ENCODE results near the gene TRIM46. TPM values are rescaled to one million over a fixed set of nuclear protein-coding genes. Genes with fewer than 3 reads are reported as not detected.

The TRIM46 gene
- total and polyA plus RNA-seq, 2 of the 13 experiments (the other 11 are each of a cell fraction or from before 2014, with no cell fraction given), result 0.04 to 0.09 TPM

DNA sequence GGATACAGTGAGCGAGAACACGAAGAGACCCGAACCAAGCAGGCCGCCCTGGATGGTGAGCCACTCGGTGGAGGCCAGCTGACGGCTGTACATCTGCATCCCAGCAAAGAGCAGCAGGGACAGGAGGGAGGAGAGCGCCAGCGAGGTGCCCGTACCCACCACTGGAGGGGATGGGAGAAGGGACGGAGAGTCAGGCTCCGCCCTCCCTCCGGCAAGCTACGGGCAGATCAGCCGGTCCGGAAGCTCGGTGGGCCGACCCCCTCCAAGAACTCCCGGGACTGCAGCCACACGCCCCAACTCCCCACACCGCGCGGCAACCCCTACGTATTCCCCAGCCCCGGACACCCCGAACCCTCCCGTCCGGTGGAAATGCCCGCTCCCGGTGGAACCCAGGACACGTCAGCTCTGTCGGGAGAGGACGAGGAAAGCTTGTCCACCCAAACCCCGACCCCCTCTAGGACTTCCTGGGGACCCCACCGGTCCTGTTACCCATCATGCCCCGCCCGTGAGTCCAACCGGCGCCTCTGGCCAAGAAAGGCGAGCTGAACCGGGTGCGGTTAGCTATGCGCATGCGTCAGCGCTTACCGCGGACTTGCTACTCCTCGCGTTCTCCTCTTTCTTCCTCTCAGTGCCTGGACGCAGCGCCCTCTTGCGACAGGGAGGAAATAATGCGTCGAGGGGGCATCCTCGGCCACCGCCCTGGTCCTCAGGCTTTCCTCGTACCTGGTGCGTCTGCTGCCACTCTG lies 744 bp upstream of the TRIM46 start, which contains the start of gene KRTCAP2 (continued):
- peak; percentile 84; the same call in 1 of the 2 replicates for TF ChIP-seq HDAC2 (CRISPR knock-in tag; IDR thresholded peaks at IDR 0.05)
- TF ChIP-seq MATR3 (CRISPR knock-in tag; IDR thresholded peaks at IDR 0.05), result no peak
- peak; percentile 73; the same call in 1 of the 2 replicates for TF ChIP-seq ZNF792 (CRISPR knock-in tag; IDR thresholded peaks at IDR 0.05)
- TF ChIP-seq SKI (IDR thresholded peaks at IDR 0.05; ENCODE audit: partially characterized antibody), result no peak
- TF ChIP-seq ZNF570 (CRISPR knock-in tag; IDR thresholded peaks at IDR 0.05; ENCODE audit: borderline replicate concordance), result no peak
- no peak; the same call in 1 of the 2 replicates for TF ChIP-seq ESRRA (CRISPR knock-in tag; IDR thresholded peaks at IDR 0.05; ENCODE audit: low read depth)
- TF ChIP-seq KLF15 (CRISPR knock-in tag; IDR thresholded peaks at IDR 0.05; ENCODE audit: borderline replicate concordance), result 0 out of 2 replicates have a peak, but pooled peaks have one; percentile 30
- TF ChIP-seq KLF16 (CRISPR knock-in tag; IDR thresholded peaks at IDR 0.05), result peak in 1 of 2 experiments; percentile 70; a peak in 1 of 4 replicates
- no peak; the same call in 1 of the 2 replicates for TF ChIP-seq ZNF589 (CRISPR knock-in tag; conservative IDR thresholded peaks at IDR 0.05)
- peak; percentile 69; the same call in 1 of the 2 replicates for TF ChIP-seq EED (CRISPR knock-in tag; IDR thresholded peaks at IDR 0.05)
- peak; percentile 74; the same call in 1 of the 2 replicates for TF ChIP-seq SRF (IDR thresholded peaks at IDR 0.05; ENCODE audit: low read depth, low read length)
- TF ChIP-seq GTF3A (CRISPR knock-in tag; conservative IDR thresholded peaks at IDR 0.05), result no peak
- TF ChIP-seq AGO1 (IDR thresholded peaks at IDR 0.05; ENCODE audit: low read depth, low read length, poor library complexity, severe bottlenecking), result peak; percentile 90
- TF ChIP-seq, protein P1, sequence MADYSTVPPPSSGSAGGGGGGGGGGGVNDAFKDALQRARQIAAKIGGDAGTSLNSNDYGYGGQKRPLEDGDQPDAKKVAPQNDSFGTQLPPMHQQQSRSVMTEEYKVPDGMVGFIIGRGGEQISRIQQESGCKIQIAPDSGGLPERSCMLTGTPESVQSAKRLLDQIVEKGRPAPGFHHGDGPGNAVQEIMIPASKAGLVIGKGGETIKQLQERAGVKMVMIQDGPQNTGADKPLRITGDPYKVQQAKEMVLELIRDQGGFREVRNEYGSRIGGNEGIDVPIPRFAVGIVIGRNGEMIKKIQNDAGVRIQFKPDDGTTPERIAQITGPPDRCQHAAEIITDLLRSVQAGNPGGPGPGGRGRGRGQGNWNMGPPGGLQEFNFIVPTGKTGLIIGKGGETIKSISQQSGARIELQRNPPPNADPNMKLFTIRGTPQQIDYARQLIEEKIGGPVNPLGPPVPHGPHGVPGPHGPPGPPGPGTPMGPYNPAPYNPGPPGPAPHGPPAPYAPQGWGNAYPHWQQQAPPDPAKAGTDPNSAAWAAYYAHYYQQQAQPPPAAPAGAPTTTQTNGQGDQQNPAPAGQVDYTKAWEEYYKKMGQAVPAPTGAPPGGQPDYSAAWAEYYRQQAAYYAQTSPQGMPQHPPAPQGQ (CRISPR knock-in tag; IDR thresholded peaks at IDR 0.05; ENCODE audit: borderline replicate concordance), result no peak
- no peak for TF ChIP-seq ISX (CRISPR knock-in tag; conservative IDR thresholded peaks at IDR 0.05)
- TF ChIP-seq HOXA7 (CRISPR knock-in tag; IDR thresholded peaks at IDR 0.05), result no peak
- no peak for TF ChIP-seq CC2D1A (CRISPR knock-in tag; IDR thresholded peaks at IDR 0.05)
- peak; percentile 80 for TF ChIP-seq GMEB1 (CRISPR knock-in tag; IDR thresholded peaks at IDR 0.05; ENCODE audit: borderline replicate concordance)
- peak; percentile 51 for TF ChIP-seq MLX (CRISPR knock-in tag; IDR thresholded peaks at IDR 0.05)
- no peak for TF ChIP-seq ZNF180 (CRISPR knock-in tag; IDR thresholded peaks at IDR 0.05; ENCODE audit: borderline replicate concordance, low read depth)
- no peak for TF ChIP-seq MED8 (CRISPR knock-in tag; IDR thresholded peaks at IDR 0.05; ENCODE audit: insufficient replicate concordance)
- TF ChIP-seq ZNF543 (CRISPR knock-in tag; IDR thresholded peaks at IDR 0.05), result no peak
- no peak for TF ChIP-seq NONO (IDR thresholded peaks at IDR 0.05)
- peak; percentile 92 for TF ChIP-seq NONO (CRISPR knock-in tag; conservative IDR thresholded peaks at IDR 0.05)
- TF ChIP-seq EHMT2 (IDR thresholded peaks at IDR 0.05; ENCODE audit: borderline replicate concordance, low read depth, low read length), result no peak
- TF ChIP-seq, protein P2, sequence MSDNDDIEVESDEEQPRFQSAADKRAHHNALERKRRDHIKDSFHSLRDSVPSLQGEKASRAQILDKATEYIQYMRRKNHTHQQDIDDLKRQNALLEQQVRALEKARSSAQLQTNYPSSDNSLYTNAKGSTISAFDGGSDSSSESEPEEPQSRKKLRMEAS (IDR thresholded peaks at IDR 0.05), result peak; percentile 69
